HepG2 (cell line): ENCODE measurements around the gene HABP4. TPM values are rescaled to one million over a fixed set of nuclear protein-coding genes. Genes with fewer than 3 reads are reported as not detected.
A peak's percentile ranks its signal among the peaks of the same experiment; 100 is the strongest.

Experiments
- ATAC-seq: fragments of 200-7000 bp; cut with Tn5 transposase; 3 replicates; pipeline ENCODE4 v1.9.1; 2020; ENCODE audit warnings: mild to moderate bottlenecking, moderate library complexity
- BruUV-seq: library from RNA; stranded (reverse); fragments of 400-500 nt; replicated peaks from 2 replicates; lab custom pipeline; 2021; lab: Mats Ljungman, UMichigan
- CTCF ChIA-PET: fragments of 300-600 bp; formaldehyde crosslinking; extraction: SDS; loops from one replicate; lab custom pipeline; 2021; ENCODE audit warnings: low total read pairs, inconsistent platforms, low intra/inter-chr PET ratio; lab: Yijun Ruan, JAX
- POLR2A ChIA-PET: fragments of 350-600 bp; sonication (Branson Sonifier 250); formaldehyde crosslinking; loops from one replicate; lab custom pipeline; 2020; ENCODE audit warnings: antibody characterized with exemption, inconsistent platforms; lab: Yijun Ruan, JAX
- DNase-seq: peaks from one replicate; pipeline ENCODE4 v3.0.0-alpha.2; 2015; ENCODE audit warnings: low spot score
- FAIRE-seq: peaks from 3 replicates; lab custom pipeline; 2011; peaks lifted over from hg19 to GRCh38; lab: Jason Lieb, UNC
- H2AFZ ChIP-seq: one replicate; pipeline ENCODE4 v1.6.1; 2011; ENCODE audit warnings: low read length, inconsistent platforms
- H3K27ac ChIP-seq: fragments of 300-600 bp; 3 replicates; pipeline ENCODE4 v1.8.0; 2011; ENCODE audit warnings: mixed run types, mild to moderate bottlenecking, mixed read lengths, low read length, inconsistent platforms; ENCODE audit not compliant: insufficient read depth; ENCODE audit errors: extremely low read length
- H3K27me3 ChIP-seq, 2 experiments: fragments of 200-600 bp in 1 of 2; 2 replicates in 1 of 2; 3 replicates in 1 of 2; pipeline versions ENCODE4 v1.6.0 to v1.8.0; 2011; ENCODE audit warnings: low read length in 2 of 2, mild to moderate bottlenecking in 2 of 2, moderate library complexity in 2 of 2, inconsistent platforms in 1 of 2; ENCODE audit not compliant: insufficient read depth in 2 of 2, control insufficient read depth in 1 of 2
- H3K36me3 ChIP-seq, 2 experiments: fragments of 200-600 bp in 1 of 2; replicated peaks in 1 of 2; 2 replicates in 1 of 2; 3 replicates in 1 of 2; pipeline versions ENCODE4 v1.5.1 to v1.8.0; 2011; ENCODE audit warnings: low read length in 2 of 2, inconsistent platforms in 1 of 2; ENCODE audit not compliant: insufficient read depth in 2 of 2, control insufficient read depth in 1 of 2
- H3K4me1 ChIP-seq: 2 replicates; pipeline ENCODE4 v1.5.1; 2012; ENCODE audit warnings: low read length, inconsistent platforms; ENCODE audit not compliant: insufficient read depth
- H3K4me2 ChIP-seq: 2 replicates; pipeline ENCODE4 v1.6.0; 2011; ENCODE audit warnings: low read depth, low read length, inconsistent platforms
- H3K4me3 ChIP-seq, 3 experiments: fragments of 200-600 bp in 1 of 3; sonication (generic), shearing (Covaris generic) in 1 of 3; replicated peaks in 1 of 3; 2 replicates each; pipeline ENCODE4 v1.5.1; 2011 to 2016; ENCODE audit warnings: low read length in 3 of 3, inconsistent platforms in 2 of 3, low read depth in 2 of 3, mild to moderate bottlenecking in 2 of 3, control low read depth in 1 of 3, mixed read lengths in 1 of 3; ENCODE audit not compliant: insufficient read depth in 1 of 3
- H3K79me2 ChIP-seq: one replicate; pipeline ENCODE4 v1.6.1; 2011; ENCODE audit warnings: low read length, inconsistent platforms; ENCODE audit not compliant: insufficient read depth
- H3K9ac ChIP-seq: 2 replicates; pipeline ENCODE4 v1.6.0; 2011; ENCODE audit warnings: mild to moderate bottlenecking, low read depth, low read length, inconsistent platforms; ENCODE audit not compliant: insufficient read depth
- H3K9me3 ChIP-seq: 2 replicates; pipeline ENCODE4 v1.5.1; 2012; ENCODE audit warnings: mild to moderate bottlenecking, low read length
- H4K20me1 ChIP-seq: 2 replicates; pipeline ENCODE4 v1.6.0; 2011; ENCODE audit warnings: inconsistent platforms, mild to moderate bottlenecking, low read length, moderate library complexity; ENCODE audit not compliant: insufficient read depth
- FOSL2 ChIP-seq: sonication (generic); formaldehyde crosslinking; IDR thresholded peaks from 2 replicates; pipeline ENCODE4 v1.4.0; 2020; ENCODE audit warnings: missing genetic modification reagents
- KDM1A ChIP-seq: IDR thresholded peaks from 2 replicates; pipeline ENCODE4 v1.6.1; 2016; ENCODE audit warnings: missing compliant biosample characterization
- MED8 ChIP-seq: sonication (generic); formaldehyde crosslinking; IDR thresholded peaks from 2 replicates; pipeline ENCODE4 v1.8.1; 2023; ENCODE audit warnings: mild to moderate bottlenecking, missing genetic modification reagents; ENCODE audit not compliant: insufficient replicate concordance
- MIER2 ChIP-seq: IDR thresholded peaks from 2 replicates; pipeline ENCODE4 v1.6.1; 2016; ENCODE audit warnings: missing biosample characterization, missing genetic modification reagents
- ZNF629 ChIP-seq: sonication (generic); formaldehyde crosslinking; conservative IDR thresholded peaks from 2 replicates; pipeline ENCODE4 v1.5.0; 2020; ENCODE audit warnings: missing genetic modification reagents
- ZNF770 ChIP-seq: sonication (generic); formaldehyde crosslinking; IDR thresholded peaks from 2 replicates; pipeline ENCODE4 v1.5.0; 2020; ENCODE audit warnings: mild to moderate bottlenecking, missing genetic modification reagents
- WGBS: methylation state at CpG from one replicate; pipeline ENCODE4 v1.1.6; 2017; ENCODE audit warnings: low lambda C conversion rate; 5-methylcytosine and 5-hydroxymethylcytosine counted together
- in situ Hi-C: cut with HindIII; loops from 2 replicates; pipeline ENCODE4 v1.10.0; 2017; ENCODE audit warnings: low pct_unique_long_range_greater_than_20kb; ENCODE audit not compliant: extremely low pct_ligation_motif_present
- intact Hi-C: fragments of 100-400 bp; cut with micrococcal nuclease; formaldehyde crosslinking; loops from one replicate; pipeline ENCODE4 v1.10.0; 2022; ENCODE audit not compliant: unreplicated experiment
- polyA plus RNA-seq, 8 experiments: library from polyadenylated mRNA; depleted of rRNA in 3 of 8; stranded (reverse) in 7 of 8; unstranded in 1 of 8; fragments of >200 nt; fragmentation: Illumina TruSeq in 4 of 8; extraction: Trizol in 4 of 8; gene quantifications; 2 replicates each; pipeline versions ENCODE4 v1.2.1 to v1.2.3, GENCODE V29; 2011 to 2016; ENCODE audit warnings: low read depth in 4 of 8, missing spikeins in 1 of 8, mixed read lengths in 1 of 8; ENCODE audit not compliant: insufficient read depth in 1 of 8
- total RNA-seq, 5 experiments: library from RNA; depleted of rRNA; stranded (reverse); fragments of >200 nt; fragmentation: Illumina TruSeq; extraction: Trizol; gene quantifications; 2 replicates each; pipeline ENCODE4 v1.2.3, GENCODE V29; 2016; ENCODE audit warnings: low read depth in 1 of 5

The HABP4 gene
- total and polyA plus RNA-seq, 2 of the 13 experiments (the other 11 are each of a cell fraction or from before 2014, with no cell fraction given): 14.3 to 26.6 TPM

- peak; percentile 97 for TF ChIP-seq ZNF629 (CRISPR knock-in tag)
- no peak for TF ChIP-seq MIER2 (CRISPR knock-in tag)
- TF ChIP-seq KDM1A (CRISPR knock-in tag): peak; percentile 86
- TF ChIP-seq, all 625 proteins: peak for 6
These were observed 12.5 kb upstream of the HABP4 start (continued) for GRCh38 chr9:96437454-96437853.

- in situ Hi-C loops: loop anchor here (10.0 kb wide), 1 partner anchor 214 kb away; the partner anchor contains the start of gene PRXL2C
- WGBS: 59% methylated on average over 5 of the region's 5 CpGs
- CTCF ChIA-PET: no interaction called here
- Histone ChIP-seq H3K27ac (no peak overlapping the region), H2AFZ (no peak overlapping the region), H3K9ac (no peak overlapping the region), H3K4me3 (no peak overlapping the region)
- no TSS peak for BruUV-seq
- DNase-seq: no peak
- no peak for ATAC-seq
- peak; percentile 81 for TF ChIP-seq ZNF770 (CRISPR knock-in tag)
- no peak for TF ChIP-seq MED8 (CRISPR knock-in tag)
- TF ChIP-seq FOSL2: peak; percentile 51
- TF ChIP-seq, all 625 proteins: peak for 2
- H3K4me2 ChIP-seq: no peak overlapping the region
- no peaks in the 10 kb centered on the region for H3K79me2 ChIP-seq
- POLR2A ChIA-PET: interaction anchor here (1.5 kb wide), 1 partner anchor 8 kb away, joined by 5 read pairs; the partner anchor contains the start of gene HABP4
- no peaks in the 10 kb centered on the region for H3K27me3 ChIP-seq
- no peaks in the 10 kb centered on the region for H3K36me3 ChIP-seq
- H4K20me1 ChIP-seq: no peaks in the 10 kb centered on the region
- FAIRE-seq: no peak
- no peaks in the 10 kb centered on the region for H3K9me3 ChIP-seq
- intact Hi-C loops: no loop called here
- peaks cover 52% of the 10 kb centered on the region for H3K4me1 ChIP-seq
These were observed 9.2 kb upstream of the HABP4 start for GRCh38 chr9:96440671-96441199.
